Non-pigmented ciliary epithelial cell (primary cell): ENCODE results near the gene BDKRB1.

ENCODE experiments used
- DNase-seq: peaks from one replicate; pipeline ENCODE4 v3.0.0-alpha.2; 2010; ENCODE audit warnings: low read depth

Gene BDKRB1

GRCh38 chr14:96281486-96281885, 25.5 kb downstream of the BDKRB1 start:
- no peak for DNase-seq

GRCh38 chr14:96284008-96284407, 28.0 kb downstream of the BDKRB1 start:
- DNase-seq, result no peak

- DNase-seq, result no peak
These were observed 28.4 kb downstream of the BDKRB1 start for GRCh38 chr14:96284430-96284829.

- no peak for DNase-seq
These were observed 29.7 kb downstream of the BDKRB1 start for GRCh38 chr14:96285667-96286066.

GRCh38 chr14:96286251-96286650, 30.2 kb downstream of the BDKRB1 start:
- DNase-seq, result no peak

GRCh38 chr14:96287856-96288255, 31.8 kb downstream of the BDKRB1 start:
- no peak for DNase-seq

GRCh38 chr14:96294246-96294645, 38.2 kb downstream of the BDKRB1 start:
- no peak for DNase-seq

GRCh38 chr14:96297000-96297399, 41.0 kb downstream of the BDKRB1 start:
- no peak for DNase-seq

GRCh38 chr14:96297997-96298515, 42.0 kb downstream of the BDKRB1 start:
- no peak for DNase-seq

- DNase-seq, result no peak
These were observed 43.4 kb downstream of the BDKRB1 start for GRCh38 chr14:96299441-96299840.

- no peak for DNase-seq
These were observed 48.0 kb downstream of the BDKRB1 start for GRCh38 chr14:96303981-96304380.

- DNase-seq, result no peak
These were observed 48.9 kb downstream of the BDKRB1 start for GRCh38 chr14:96304956-96305355.

GRCh38 chr14:96307434-96307833, 51.4 kb downstream of the BDKRB1 start:
- DNase-seq, result no peak

- DNase-seq, result no peak
These were observed 53.3 kb downstream of the BDKRB1 start for GRCh38 chr14:96309133-96309895.

- DNase-seq, result no peak
These were observed 53.9 kb downstream of the BDKRB1 start for GRCh38 chr14:96309896-96310330.

GRCh38 chr14:96310906-96311305, 54.9 kb downstream of the BDKRB1 start:
- DNase-seq, result no peak
